Astrocyte (in vitro differentiated cells and primary cell): Measurements from ENCODE around the gene GREB1. TPM values are rescaled to one million over a fixed set of nuclear protein-coding genes. Genes with fewer than 3 reads are reported as not detected.

ENCODE experiments used
- DNase-seq: peaks from one replicate; pipeline ENCODE4 v3.0.0-alpha.2; 2010; ENCODE audit warnings: low read depth
- FAIRE-seq: peaks from 2 replicates; lab custom pipeline; 2011; peaks lifted over from hg19 to GRCh38; lab: Jason Lieb, UNC
- H2AFZ ChIP-seq: 2 replicates; pipeline ENCODE4 v1.6.0; 2012; ENCODE audit warnings: low read depth, low read length, inconsistent platforms
- H3K27ac ChIP-seq: 2 replicates; pipeline ENCODE4 v1.5.1; 2011; ENCODE audit warnings: low read depth, low read length, inconsistent platforms
- H3K27me3 ChIP-seq: 2 replicates; pipeline ENCODE4 v1.6.0; 2011; ENCODE audit warnings: low read length, inconsistent platforms; ENCODE audit not compliant: insufficient read depth
- H3K36me3 ChIP-seq: 2 replicates; pipeline ENCODE4 v1.5.1; 2011; ENCODE audit warnings: low read length, inconsistent platforms; ENCODE audit not compliant: insufficient read depth
- H3K4me1 ChIP-seq: 2 replicates; pipeline ENCODE4 v1.5.1; 2011; ENCODE audit warnings: low read length, inconsistent platforms; ENCODE audit not compliant: insufficient read depth
- H3K4me2 ChIP-seq: 2 replicates; pipeline ENCODE4 v1.6.0; 2012; ENCODE audit warnings: low read length, inconsistent platforms
- H3K4me3 ChIP-seq: 2 replicates; pipeline ENCODE4 v1.5.1; 2011; ENCODE audit warnings: low read depth, mild to moderate bottlenecking, low read length, inconsistent platforms; ENCODE audit not compliant: insufficient read depth
- H3K79me2 ChIP-seq: 2 replicates; pipeline ENCODE4 v1.6.0; 2012; ENCODE audit warnings: mild to moderate bottlenecking, low read length, inconsistent platforms; ENCODE audit not compliant: insufficient read depth
- H3K9ac ChIP-seq: 2 replicates; pipeline ENCODE4 v1.6.0; 2012; ENCODE audit warnings: mild to moderate bottlenecking, low read length, inconsistent platforms
- H3K9me3 ChIP-seq: 2 replicates; pipeline ENCODE4 v1.5.1; 2012; ENCODE audit warnings: low read depth, mild to moderate bottlenecking, low read length, inconsistent platforms; ENCODE audit not compliant: insufficient read depth
- H4K20me1 ChIP-seq: 2 replicates; pipeline ENCODE4 v1.6.0; 2012; ENCODE audit warnings: low read length, inconsistent platforms; ENCODE audit not compliant: insufficient read depth
- H3K27ac Mint-ChIP-seq: one replicate; pipeline ENCODE4 v1.8.0; 2021; ENCODE audit warnings: mild to moderate bottlenecking, mixed read lengths; ENCODE audit not compliant: unreplicated experiment
- H3K27me3 Mint-ChIP-seq: one replicate; pipeline ENCODE4 v1.8.0; 2021; ENCODE audit warnings: low read depth, mixed read lengths; ENCODE audit not compliant: unreplicated experiment
- H3K36me3 Mint-ChIP-seq: one replicate; pipeline ENCODE4 v1.8.0; 2021; ENCODE audit warnings: low read depth, mixed read lengths; ENCODE audit not compliant: unreplicated experiment
- H3K4me1 Mint-ChIP-seq: one replicate; pipeline ENCODE4 v1.8.0; 2021; ENCODE audit warnings: low read depth, mixed read lengths; ENCODE audit not compliant: unreplicated experiment
- H3K4me3 Mint-ChIP-seq: one replicate; pipeline ENCODE4 v1.8.0; 2021; ENCODE audit warnings: mild to moderate bottlenecking, moderate library complexity, mixed read lengths; ENCODE audit not compliant: unreplicated experiment
- H3K9me3 Mint-ChIP-seq: one replicate; pipeline ENCODE4 v1.8.0; 2021; ENCODE audit warnings: mild to moderate bottlenecking, mixed read lengths; ENCODE audit not compliant: unreplicated experiment
- EZH2 ChIP-seq: IDR thresholded peaks from 2 replicates; pipeline ENCODE4 v1.6.1; 2012; ENCODE audit warnings: mild to moderate bottlenecking, low read length, inconsistent platforms; ENCODE audit not compliant: insufficient read depth
- total RNA-seq: library from RNA; stranded (reverse); gene quantifications from 2 replicates; pipeline ENCODE4 v1.2.1, GENCODE V29; 2021
- TF ChIP-seq, protein P1 (sequence below): IDR thresholded peaks from 2 replicates; pipeline ENCODE4 v1.5.1; 2011; ENCODE audit warnings: low read depth, mild to moderate bottlenecking, inconsistent platforms, low read length, moderate library complexity; ENCODE audit not compliant: insufficient read depth

GREB1 gene
- total RNA-seq, 1 donor from 2014 or later: 14.5 TPM

DNA sequence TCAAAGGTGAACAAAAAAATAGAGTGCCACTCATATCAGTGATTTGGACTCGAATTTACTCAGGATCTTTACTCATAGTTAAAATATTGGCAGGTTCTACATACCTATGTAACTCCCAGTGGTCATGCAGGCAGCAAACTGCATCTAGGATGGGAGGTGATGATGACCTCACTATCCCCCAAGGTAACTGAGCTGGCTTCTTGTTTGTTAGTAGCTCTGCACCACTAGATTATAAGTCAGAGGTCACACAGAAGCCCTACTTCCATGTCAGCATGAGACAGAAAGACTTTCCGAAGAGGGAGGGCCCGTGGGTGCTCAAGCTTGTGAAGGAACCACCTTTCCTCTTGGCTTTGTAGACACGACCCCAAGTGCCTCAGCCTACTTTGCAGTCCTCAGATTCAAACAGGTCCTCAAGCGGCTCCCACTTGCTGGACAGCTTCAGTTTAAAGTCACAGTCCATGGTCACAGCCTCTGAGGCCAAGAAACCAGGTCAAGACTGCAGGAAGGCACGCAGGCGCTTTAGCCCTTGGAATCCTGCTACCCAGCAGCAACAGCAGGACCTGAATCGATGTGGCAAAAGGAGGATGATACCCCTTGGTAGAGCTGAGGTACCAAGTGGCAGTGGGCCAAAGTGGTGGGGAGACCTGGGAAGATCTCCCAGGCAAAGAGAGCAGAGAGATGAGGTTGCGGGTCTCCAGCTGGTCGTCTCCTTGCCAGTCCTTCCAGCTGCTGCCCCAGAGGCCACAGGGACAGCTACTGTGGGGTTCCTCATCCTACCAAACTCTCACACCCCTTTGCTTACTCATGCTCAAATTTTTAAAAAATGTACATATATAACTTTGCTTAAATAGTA, 131.9 kb downstream of the GREB1 start:
- H3K27ac Mint-ChIP-seq: no peak overlapping the region
- no peak overlapping the region for H3K27ac ChIP-seq
- no peaks in the 10 kb centered on the region for H3K4me1 Mint-ChIP-seq
- peaks cover 13% of the 10 kb centered on the region for H3K9me3 Mint-ChIP-seq
- no peaks in the 10 kb centered on the region for H3K79me2 ChIP-seq
- peaks cover 26% of the 10 kb centered on the region for H3K27me3 ChIP-seq
- TF ChIP-seq, protein P1, sequence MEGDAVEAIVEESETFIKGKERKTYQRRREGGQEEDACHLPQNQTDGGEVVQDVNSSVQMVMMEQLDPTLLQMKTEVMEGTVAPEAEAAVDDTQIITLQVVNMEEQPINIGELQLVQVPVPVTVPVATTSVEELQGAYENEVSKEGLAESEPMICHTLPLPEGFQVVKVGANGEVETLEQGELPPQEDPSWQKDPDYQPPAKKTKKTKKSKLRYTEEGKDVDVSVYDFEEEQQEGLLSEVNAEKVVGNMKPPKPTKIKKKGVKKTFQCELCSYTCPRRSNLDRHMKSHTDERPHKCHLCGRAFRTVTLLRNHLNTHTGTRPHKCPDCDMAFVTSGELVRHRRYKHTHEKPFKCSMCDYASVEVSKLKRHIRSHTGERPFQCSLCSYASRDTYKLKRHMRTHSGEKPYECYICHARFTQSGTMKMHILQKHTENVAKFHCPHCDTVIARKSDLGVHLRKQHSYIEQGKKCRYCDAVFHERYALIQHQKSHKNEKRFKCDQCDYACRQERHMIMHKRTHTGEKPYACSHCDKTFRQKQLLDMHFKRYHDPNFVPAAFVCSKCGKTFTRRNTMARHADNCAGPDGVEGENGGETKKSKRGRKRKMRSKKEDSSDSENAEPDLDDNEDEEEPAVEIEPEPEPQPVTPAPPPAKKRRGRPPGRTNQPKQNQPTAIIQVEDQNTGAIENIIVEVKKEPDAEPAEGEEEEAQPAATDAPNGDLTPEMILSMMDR: no peak
- TF ChIP-seq EZH2: no peak
- no peaks in the 10 kb centered on the region for H4K20me1 ChIP-seq
- no peaks in the 10 kb centered on the region for H3K4me1 ChIP-seq
- H3K4me2 ChIP-seq: no peak overlapping the region
- no peak overlapping the region for H3K4me3 Mint-ChIP-seq
- H3K36me3 ChIP-seq: no peaks in the 10 kb centered on the region
- FAIRE-seq (no peak), DNase-seq (no peak)
- H2AFZ ChIP-seq: no peak overlapping the region
- H3K4me3 ChIP-seq: no peak overlapping the region
- peaks cover 45% of the 10 kb centered on the region for H3K27me3 Mint-ChIP-seq
- H3K9ac ChIP-seq: no peak overlapping the region
- H3K9me3 ChIP-seq: no peaks in the 10 kb centered on the region
- peaks cover 2% of the 10 kb centered on the region for H3K36me3 Mint-ChIP-seq

DNA sequence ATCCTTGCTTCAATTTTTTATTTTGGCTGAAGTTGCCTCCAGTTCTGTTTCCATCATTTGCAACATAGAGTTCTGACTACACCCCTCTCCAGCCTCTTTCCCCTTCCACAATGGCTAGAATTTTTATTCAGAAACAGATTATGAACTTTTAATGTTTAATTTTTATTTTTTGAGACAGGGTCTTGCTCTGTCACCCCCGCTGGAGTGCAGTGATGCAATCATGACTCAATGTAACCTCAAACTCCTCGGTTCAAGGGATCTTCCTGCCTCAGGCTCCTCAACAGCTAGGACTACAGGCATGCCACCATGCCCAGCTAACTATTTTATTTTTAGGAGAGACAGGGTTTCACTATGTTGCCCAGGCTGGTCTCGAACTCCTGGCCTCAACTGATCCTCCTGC, 133.3 kb downstream of the GREB1 start:
- Mint-ChIP-seq H3K4me3 (no peak overlapping the region), H3K27me3 (peaks cover 40% of the 10 kb centered on the region), H3K4me1 (no peaks in the 10 kb centered on the region)

More for the DNA sequence above, 133.3 kb downstream of the GREB1 start:
- Histone ChIP-seq H3K27me3 (peaks cover 26% of the 10 kb centered on the region), H3K4me3 (no peak overlapping the region), H3K9ac (no peak overlapping the region), H4K20me1 (no peaks in the 10 kb centered on the region), H3K79me2 (no peaks in the 10 kb centered on the region), H3K9me3 (no peaks in the 10 kb centered on the region), H3K27ac (no peak overlapping the region), H3K4me1 (no peaks in the 10 kb centered on the region), H3K36me3 (no peaks in the 10 kb centered on the region), H2AFZ (no peak overlapping the region), H3K4me2 (no peak overlapping the region)
- DNase-seq (no peak), FAIRE-seq (no peak)
- peaks cover 2% of the 10 kb centered on the region for H3K36me3 Mint-ChIP-seq
- H3K27ac Mint-ChIP-seq: no peak overlapping the region
- peaks cover 11% of the 10 kb centered on the region for H3K9me3 Mint-ChIP-seq
- no peak for TF ChIP-seq EZH2
- TF ChIP-seq, protein P1: no peak
